ENCODE measurements around the gene SLC16A6. TPM values are rescaled to one million over a fixed set of nuclear protein-coding genes. Genes with fewer than 3 reads are reported as not detected.
A peak's percentile ranks its signal among the peaks of the same experiment; 100 is the strongest.
"Not testable (repeated sequence)": the region's sequence is repeated elsewhere in the genome, so short reads cannot be mapped to it uniquely, and the experiment has no call there.

SLC16A6 gene
- 0.19 TPM for total RNA-seq
- long read RNA-seq, partial matches to known transcripts = 2 of 2 reads
- long read RNA-seq, other reads (novel, unspliced or antisense) = 0 of 2 reads

GRCh38 chr17:68290955-68291835 lies at the start of gene SLC16A6, which contains the start of gene ARSG:
SLC16A6 (minus strand) TSS chr17:68291127; CDS start chr17:68278320, 12,807 bp downstream.
ARSG (plus strand) TSS chr17:68291495; CDS start chr17:68307494, 15,999 bp downstream.
- peak; percentile 87 for DNase-seq (ENCODE audit: low spot score)
- intact Hi-C loops (cut with DNase I) = no loop called here

GRCh38 chr17:68334393-68334792 lies 43.5 kb upstream of the SLC16A6 start:
- intact Hi-C loops (cut with DNase I) = no loop called here
- no peak for DNase-seq (ENCODE audit: low spot score)

GRCh38 chr17:68331932-68332331 lies 41.0 kb upstream of the SLC16A6 start:
- DNase-seq (ENCODE audit: low spot score); intact Hi-C loops (cut with DNase I): not testable (repeated sequence)

- no peak for DNase-seq (ENCODE audit: low spot score)
- intact Hi-C loops (cut with DNase I) = no loop called here
Observed at GRCh38 chr17:68329331-68329730, 38.4 kb upstream of the SLC16A6 start.

- intact Hi-C loops (cut with DNase I) = no loop called here
- no peak for DNase-seq (ENCODE audit: low spot score)
Observed at GRCh38 chr17:68328676-68329075, 37.7 kb upstream of the SLC16A6 start.

GRCh38 chr17:68327823-68328557 lies 37.1 kb upstream of the SLC16A6 start:
- intact Hi-C loops (cut with DNase I) = no loop called here
- no peak for DNase-seq (ENCODE audit: low spot score)

- no peak for DNase-seq (ENCODE audit: low spot score)
- intact Hi-C loops (cut with DNase I) = no loop called here
Observed at GRCh38 chr17:68326681-68327080, 35.8 kb upstream of the SLC16A6 start.

- no peak for DNase-seq (ENCODE audit: low spot score)
- intact Hi-C loops (cut with DNase I) = no loop called here
Observed at GRCh38 chr17:68325961-68326360, 35.0 kb upstream of the SLC16A6 start.

GRCh38 chr17:68324654-68325336 lies 33.9 kb upstream of the SLC16A6 start:
- intact Hi-C loops (cut with DNase I) = no loop called here

GRCh38 chr17:68324114-68324513 lies 33.2 kb upstream of the SLC16A6 start:
- no peak for DNase-seq (ENCODE audit: low spot score)
- intact Hi-C loops (cut with DNase I) = no loop called here

More at GRCh38 chr17:68324654-68325336, 33.9 kb upstream of the SLC16A6 start:
- DNase-seq (ENCODE audit: low spot score) = no peak

GRCh38 chr17:68322630-68323029 lies 31.7 kb upstream of the SLC16A6 start:
- no peak for DNase-seq (ENCODE audit: low spot score)
- intact Hi-C loops (cut with DNase I) = no loop called here

GRCh38 chr17:68321556-68321954 lies 30.6 kb upstream of the SLC16A6 start:
- intact Hi-C loops (cut with DNase I) = no loop called here
- no peak for DNase-seq (ENCODE audit: low spot score)

GRCh38 chr17:68320943-68321555 lies 30.1 kb upstream of the SLC16A6 start:
- DNase-seq (ENCODE audit: low spot score) = no peak
- intact Hi-C loops (cut with DNase I) = no loop called here

GRCh38 chr17:68320311-68320865 lies 29.5 kb upstream of the SLC16A6 start:
- no peak for DNase-seq (ENCODE audit: low spot score)

GRCh38 chr17:68319410-68320162 lies 28.7 kb upstream of the SLC16A6 start:
- intact Hi-C loops (cut with DNase I) = no loop called here
- DNase-seq (ENCODE audit: low spot score) = no peak

More at GRCh38 chr17:68320311-68320865, 29.5 kb upstream of the SLC16A6 start:
- intact Hi-C loops (cut with DNase I) = no loop called here

GRCh38 chr17:68318103-68318991 lies 27.4 kb upstream of the SLC16A6 start:
- no peak for DNase-seq (ENCODE audit: low spot score)
- intact Hi-C loops (cut with DNase I) = no loop called here

GRCh38 chr17:68317458-68317857 lies 26.5 kb upstream of the SLC16A6 start:
- intact Hi-C loops (cut with DNase I) = no loop called here

More at GRCh38 chr17:68317458-68317857, 26.5 kb upstream of the SLC16A6 start:
- no peak for DNase-seq (ENCODE audit: low spot score)

Measured in cardiac septum (tissue), 1 donor.